ENCODE results near the gene PRSS8. TPM values are rescaled to one million over a fixed set of nuclear protein-coding genes. Genes with fewer than 3 reads are reported as not detected.
A peak's percentile ranks its signal among the peaks of the same experiment; 100 is the strongest.
"Not testable (repeated sequence)": the region's sequence is repeated elsewhere in the genome, so short reads cannot be mapped to it uniquely, and the experiment has no call there.

Gene PRSS8
- total and polyA plus RNA-seq, 8 donors: 32.5 to 89.3 (median 63.9) TPM

- TF ChIP-seq, protein P1, sequence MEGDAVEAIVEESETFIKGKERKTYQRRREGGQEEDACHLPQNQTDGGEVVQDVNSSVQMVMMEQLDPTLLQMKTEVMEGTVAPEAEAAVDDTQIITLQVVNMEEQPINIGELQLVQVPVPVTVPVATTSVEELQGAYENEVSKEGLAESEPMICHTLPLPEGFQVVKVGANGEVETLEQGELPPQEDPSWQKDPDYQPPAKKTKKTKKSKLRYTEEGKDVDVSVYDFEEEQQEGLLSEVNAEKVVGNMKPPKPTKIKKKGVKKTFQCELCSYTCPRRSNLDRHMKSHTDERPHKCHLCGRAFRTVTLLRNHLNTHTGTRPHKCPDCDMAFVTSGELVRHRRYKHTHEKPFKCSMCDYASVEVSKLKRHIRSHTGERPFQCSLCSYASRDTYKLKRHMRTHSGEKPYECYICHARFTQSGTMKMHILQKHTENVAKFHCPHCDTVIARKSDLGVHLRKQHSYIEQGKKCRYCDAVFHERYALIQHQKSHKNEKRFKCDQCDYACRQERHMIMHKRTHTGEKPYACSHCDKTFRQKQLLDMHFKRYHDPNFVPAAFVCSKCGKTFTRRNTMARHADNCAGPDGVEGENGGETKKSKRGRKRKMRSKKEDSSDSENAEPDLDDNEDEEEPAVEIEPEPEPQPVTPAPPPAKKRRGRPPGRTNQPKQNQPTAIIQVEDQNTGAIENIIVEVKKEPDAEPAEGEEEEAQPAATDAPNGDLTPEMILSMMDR (IDR thresholded peaks at IDR 0.05): no peak
- Histone ChIP-seq H3K27me3 (no peaks in the 10 kb centered on the region), H3K36me3 (no peaks in the 10 kb centered on the region), H3K4me1 (no peaks in the 10 kb centered on the region), H3K4me3 (no peak overlapping the region), H3K9me3 (no peaks in the 10 kb centered on the region), H3K27ac (no peak overlapping the region)
- DNase-seq: no peak
- intact Hi-C loops (cut with DNase I): loop anchor here in 1 of 3 donors (10.0 kb wide), 1 partner anchor 295 kb away; the partner anchor contains the start of gene ZNF843
- peak in 2 of 4 donors; percentile 4 to 5 for ATAC-seq
- FAIRE-seq: no peak
- WGBS, 2 donors: 87 to 88% methylated on average over 5 of the region's 5 CpGs
Measured at GRCh38 chr16:31149332-31149731, 13.8 kb upstream of the PRSS8 start.

GRCh38 chr16:31148896-31149295 lies 13.4 kb upstream of the PRSS8 start:
- H3K36me3 ChIP-seq: no peaks in the 10 kb centered on the region
- H3K4me3 ChIP-seq: no peak overlapping the region
- intact Hi-C loops (cut with DNase I): loop anchor here in 1 of 3 donors (10.0 kb wide), 1 partner anchor 296 kb away; the partner anchor contains the start of gene ZNF843
- FAIRE-seq (no peak), DNase-seq (peak in 3 of 6 donors; percentile 23 to 64 (median 35)), ATAC-seq (no peak)
- H3K27ac ChIP-seq: no peak overlapping the region
- TF ChIP-seq, protein P1 (IDR thresholded peaks at IDR 0.05): no peak
- H3K9me3 ChIP-seq: no peaks in the 10 kb centered on the region
- no peaks in the 10 kb centered on the region for H3K27me3 ChIP-seq
- H3K4me1 ChIP-seq: no peaks in the 10 kb centered on the region
- 86 to 87% methylated on average over 25 of the region's 25 CpGs for WGBS, 2 donors

- Histone ChIP-seq H3K4me1 (no peaks in the 10 kb centered on the region), H3K27me3 (no peaks in the 10 kb centered on the region), H3K36me3 (no peaks in the 10 kb centered on the region), H3K27ac (no peak overlapping the region), H3K4me3 (peak overlapping the region in 2 of 4 donors; percentile 17 to 31), H3K9me3 (no peaks in the 10 kb centered on the region)
- WGBS, 2 donors: 6 to 10% methylated on average over 40 of the region's 40 CpGs
- ATAC-seq (peak; percentile 90 to 98 (median 94)), FAIRE-seq (no peak), DNase-seq (peak; percentile 79 to 91 (median 86))
- intact Hi-C loops (cut with DNase I): loop anchor here in 1 of 3 donors (10.0 kb wide), 1 partner anchor 296 kb away; the partner anchor contains the start of gene ZNF843
- TF ChIP-seq, protein P1 (IDR thresholded peaks at IDR 0.05): no peak
Measured at GRCh38 chr16:31148281-31148728, 12.8 kb upstream of the PRSS8 start.

DNA sequence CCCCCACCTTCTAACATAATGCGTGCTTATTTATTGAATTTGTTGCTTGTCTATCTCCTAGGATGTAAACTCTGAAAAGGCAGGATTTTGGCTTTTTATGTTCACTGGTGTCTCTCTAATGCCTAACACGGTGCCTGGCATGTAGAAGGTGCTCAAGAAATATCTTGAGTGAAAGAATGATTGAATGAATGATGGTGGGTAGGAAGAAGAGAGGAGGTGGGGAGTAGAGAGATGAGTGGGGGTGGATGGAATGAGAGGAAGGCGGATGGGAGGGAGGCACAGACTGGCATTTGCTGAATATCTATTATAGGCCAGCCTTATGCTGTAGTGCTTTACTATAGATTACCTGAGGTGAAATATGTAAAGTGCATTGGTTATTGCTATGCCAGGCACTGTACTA lies 12.0 kb upstream of the PRSS8 start:
- 80 to 93% methylated on average over 3 of the region's 3 CpGs for WGBS, 2 donors
- intact Hi-C loops (cut with DNase I): loop anchor here in 1 of 3 donors (10.0 kb wide), 1 partner anchor 297 kb away; the partner anchor contains the start of gene ZNF843
- TF ChIP-seq, protein P1 (IDR thresholded peaks at IDR 0.05): no peak

GRCh38 chr16:31145398-31145990 lies 10.0 kb upstream of the PRSS8 start:
- H3K4me1 ChIP-seq: peaks cover 10 to 13% (median 12%) of the 10 kb centered on the region in 3 donors
- H3K9me3 ChIP-seq: no peaks in the 10 kb centered on the region
- no peak overlapping the region for H3K4me3 ChIP-seq
- no peak for DNase-seq
- 78 to 87% methylated on average over 12 of the region's 12 CpGs for WGBS, 2 donors
- FAIRE-seq: no peak
- no peaks in the 10 kb centered on the region for H3K27me3 ChIP-seq
- no peak for ATAC-seq
- intact Hi-C loops (cut with DNase I): loop anchor here in 1 of 3 donors (10.0 kb wide), 1 partner anchor 299 kb away; the partner anchor contains the start of gene ZNF843
- TF ChIP-seq, protein P1 (IDR thresholded peaks at IDR 0.05): no peak
- H3K36me3 ChIP-seq: no peaks in the 10 kb centered on the region
- no peak overlapping the region for H3K27ac ChIP-seq

More for the DNA sequence above, 12.0 kb upstream of the PRSS8 start:
- no peaks in the 10 kb centered on the region for H3K9me3 ChIP-seq
- H3K36me3 ChIP-seq: no peaks in the 10 kb centered on the region
- DNase-seq (no peak), FAIRE-seq (no peak), ATAC-seq (no peak)
- no peaks in the 10 kb centered on the region for H3K27me3 ChIP-seq
- peak overlapping the region in 1 of 4 donors; percentile 31 for H3K4me3 ChIP-seq
- no peaks in the 10 kb centered on the region for H3K4me1 ChIP-seq
- no peak overlapping the region for H3K27ac ChIP-seq

DNA sequence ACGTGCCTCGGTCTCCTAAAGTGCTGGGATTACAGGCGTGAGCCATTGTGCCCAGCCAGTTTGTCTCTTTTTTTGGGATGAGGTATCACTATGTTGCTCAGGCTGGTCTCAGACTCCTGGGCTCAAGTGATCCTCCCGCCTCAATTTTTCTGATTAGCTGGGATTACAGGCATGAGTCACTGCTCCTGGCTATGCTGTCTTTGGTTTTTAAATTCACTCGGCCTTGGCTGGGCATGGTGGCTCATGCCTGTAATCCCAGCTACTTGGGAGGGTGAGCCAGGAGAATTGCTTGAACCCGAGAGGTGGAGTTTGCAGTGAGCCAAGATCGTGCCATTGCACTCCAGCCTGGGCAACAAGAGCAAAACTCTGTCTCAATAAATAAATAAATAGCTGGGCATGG lies 8.9 kb upstream of the PRSS8 start:
- not testable (repeated sequence) for H3K27ac ChIP-seq, ATAC-seq, H3K27me3 ChIP-seq, H3K4me3 ChIP-seq, DNase-seq, H3K36me3 ChIP-seq, FAIRE-seq, H3K9me3 ChIP-seq
- WGBS, 2 donors: 83 to 90% methylated on average over 7 of the region's 7 CpGs
- intact Hi-C loops (cut with DNase I): loop anchor here in 1 of 3 donors (10.0 kb wide), 1 partner anchor 300 kb away; the partner anchor contains the start of gene ZNF843
- H3K4me1 ChIP-seq: peaks cover 10 to 16% (median 12%) of the 10 kb centered on the region in 3 donors
